ENCODE measurements around the gene KRT3.

DNA sequence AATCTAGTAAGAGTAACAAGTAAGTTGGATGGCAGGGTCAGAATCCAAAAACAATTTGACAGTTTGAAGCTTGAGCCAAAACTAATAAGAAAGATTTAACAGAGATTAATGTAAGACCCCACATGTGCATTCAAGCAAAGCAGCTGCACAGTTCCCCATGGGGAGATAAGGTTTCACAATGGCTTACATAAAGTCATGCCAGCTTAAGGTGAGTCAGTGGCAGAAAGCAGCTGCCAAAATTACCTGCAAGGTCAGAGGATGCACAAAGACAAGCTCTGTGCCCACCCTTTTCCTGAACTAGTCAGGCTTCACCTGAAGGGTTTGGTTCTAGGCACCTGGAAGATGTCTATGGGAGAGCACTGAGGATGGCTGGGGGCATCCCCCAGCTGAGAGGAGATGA, 56.0 kb downstream of the KRT3 start:
- TF ChIP-seq, protein P1, sequence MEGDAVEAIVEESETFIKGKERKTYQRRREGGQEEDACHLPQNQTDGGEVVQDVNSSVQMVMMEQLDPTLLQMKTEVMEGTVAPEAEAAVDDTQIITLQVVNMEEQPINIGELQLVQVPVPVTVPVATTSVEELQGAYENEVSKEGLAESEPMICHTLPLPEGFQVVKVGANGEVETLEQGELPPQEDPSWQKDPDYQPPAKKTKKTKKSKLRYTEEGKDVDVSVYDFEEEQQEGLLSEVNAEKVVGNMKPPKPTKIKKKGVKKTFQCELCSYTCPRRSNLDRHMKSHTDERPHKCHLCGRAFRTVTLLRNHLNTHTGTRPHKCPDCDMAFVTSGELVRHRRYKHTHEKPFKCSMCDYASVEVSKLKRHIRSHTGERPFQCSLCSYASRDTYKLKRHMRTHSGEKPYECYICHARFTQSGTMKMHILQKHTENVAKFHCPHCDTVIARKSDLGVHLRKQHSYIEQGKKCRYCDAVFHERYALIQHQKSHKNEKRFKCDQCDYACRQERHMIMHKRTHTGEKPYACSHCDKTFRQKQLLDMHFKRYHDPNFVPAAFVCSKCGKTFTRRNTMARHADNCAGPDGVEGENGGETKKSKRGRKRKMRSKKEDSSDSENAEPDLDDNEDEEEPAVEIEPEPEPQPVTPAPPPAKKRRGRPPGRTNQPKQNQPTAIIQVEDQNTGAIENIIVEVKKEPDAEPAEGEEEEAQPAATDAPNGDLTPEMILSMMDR (IDR thresholded peaks at IDR 0.05; ENCODE audit: insufficient read depth, low read depth, low read length) = no peak
- no peak for TF ChIP-seq EZH2 (IDR thresholded peaks at IDR 0.05; ENCODE audit: insufficient read depth, low read length)

Measured in astrocyte (in vitro differentiated cells and primary cell).